Measurements from ENCODE around the gene FLNB.

DNA sequence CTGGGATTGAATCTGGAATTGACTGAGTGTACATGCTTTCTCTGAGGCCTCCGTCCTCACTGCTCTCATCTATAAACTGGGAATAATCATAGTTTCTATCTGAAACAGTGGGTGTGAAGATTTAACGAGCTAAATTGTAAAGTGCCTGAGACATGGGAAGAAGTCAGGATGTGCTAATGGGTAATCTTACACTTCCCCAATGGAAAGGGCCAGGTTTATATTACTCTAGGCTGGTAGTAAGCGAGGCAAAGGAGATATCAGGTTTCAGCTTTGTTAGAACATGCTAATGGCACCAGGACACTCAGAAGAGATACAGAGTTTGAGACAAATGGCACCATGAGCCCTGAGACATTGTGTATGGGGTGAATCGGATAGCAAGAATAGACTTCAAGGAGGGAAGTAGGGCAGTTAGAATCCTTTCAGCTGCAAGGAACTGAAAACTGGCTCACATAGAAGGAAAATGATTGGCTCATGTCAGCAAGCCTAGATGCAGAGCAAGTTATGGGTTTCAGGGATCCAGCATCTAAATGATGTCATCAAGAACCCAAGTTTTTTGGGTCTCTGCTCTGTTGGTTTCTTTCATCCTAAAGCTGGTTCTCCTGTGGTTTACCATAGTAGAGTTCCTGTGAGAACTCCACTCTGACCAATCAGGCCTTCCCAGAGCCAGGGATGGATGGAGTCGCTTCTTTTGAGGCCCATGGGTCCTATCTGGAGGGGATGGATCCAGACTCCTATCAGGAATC lies 21.8 kb downstream of the FLNB start:
- no peak for TF ChIP-seq POU2F2 (IDR thresholded peaks at IDR 0.05; ENCODE audit: low read depth, low read length)
- TF ChIP-seq POLR2AphosphoS5 (IDR thresholded peaks at IDR 0.05; ENCODE audit: low read depth, low read length) = no peak
- TF ChIP-seq TAF1 (IDR thresholded peaks at IDR 0.05; ENCODE audit: low read depth, low read length) = no peak

All from GM12891 (cell line).